GM10266 (cell line): ENCODE results near the gene FEM1C.

Source experiments
- DNase-seq: peaks from one replicate; pipeline ENCODE4 v3.0.0; 2012; ENCODE audit errors: extremely low spot score
- CTCF ChIP-seq: IDR thresholded peaks from 2 replicates; pipeline ENCODE4 v1.5.1; 2012; ENCODE audit warnings: mild to moderate bottlenecking, low read depth; ENCODE audit not compliant: control insufficient read depth, insufficient read depth; ENCODE audit errors: missing control alignments

Gene FEM1C

GRCh38 chr5:115507681-115508080, 36.9 kb downstream of the FEM1C start:
- no peak for TF ChIP-seq CTCF

GRCh38 chr5:115503420-115503819, 41.2 kb downstream of the FEM1C start:
- no peak for TF ChIP-seq CTCF
- DNase-seq, result no peak

More at GRCh38 chr5:115507681-115508080, 36.9 kb downstream of the FEM1C start:
- DNase-seq, result no peak

GRCh38 chr5:115501464-115502210, 42.9 kb downstream of the FEM1C start:
- no peak for TF ChIP-seq CTCF
- no peak for DNase-seq

GRCh38 chr5:115500225-115500624, 44.4 kb downstream of the FEM1C start:
- no peak for DNase-seq
- no peak for TF ChIP-seq CTCF

- DNase-seq, result no peak
- no peak for TF ChIP-seq CTCF
These were observed 47.5 kb downstream of the FEM1C start for GRCh38 chr5:115496936-115497576.

- no peak for TF ChIP-seq CTCF
These were observed 49.8 kb downstream of the FEM1C start for GRCh38 chr5:115494570-115495289.

More at GRCh38 chr5:115494570-115495289, 49.8 kb downstream of the FEM1C start:
- no peak for DNase-seq
